HEK293T (cell line): ENCODE data around the gene LRP11.
"Not testable (repeated sequence)": the region's sequence is repeated elsewhere in the genome, so short reads cannot be mapped to it uniquely, and the experiment has no call there.

Experiments
- CTCF ChIA-PET: fragments of 350-600 bp; formaldehyde crosslinking; extraction: SDS; loops from one replicate; lab custom pipeline; 2021; ENCODE audit warnings: antibody characterized with exemption, inconsistent platforms; lab: Yijun Ruan, JAX
- POLR2A ChIA-PET: fragments of 350-600 bp; formaldehyde crosslinking; extraction: SDS; loops from one replicate; lab custom pipeline; 2020; ENCODE audit warnings: antibody characterized with exemption, inconsistent platforms; lab: Yijun Ruan, JAX
- DNase-seq: peaks from one replicate; pipeline ENCODE4 v3.0.0; 2012; ENCODE audit warnings: mixed read lengths; ENCODE audit errors: extremely low spot score
- ARNT ChIP-seq: fragments of 450-650 bp; IDR thresholded peaks from 2 replicates; pipeline ENCODE4 v1.6.1; 2017; ENCODE audit warnings: mild to moderate bottlenecking
- BHLHE40 ChIP-seq: fragments of 450-650 bp; IDR thresholded peaks from 2 replicates; pipeline ENCODE4 v1.6.1; 2016; ENCODE audit warnings: mild to moderate bottlenecking, moderate library complexity, borderline replicate concordance
- CTBP1 ChIP-seq: fragments of 450-650 bp; IDR thresholded peaks from 2 replicates; pipeline ENCODE4 v1.6.1; 2016; ENCODE audit warnings: borderline replicate concordance
- ELF4 ChIP-seq: fragments of 450-650 bp; IDR thresholded peaks from 2 replicates; pipeline ENCODE4 v1.6.1; 2017; ENCODE audit warnings: antibody characterized with exemption
- FOXA1 ChIP-seq: fragments of 450-650 bp; IDR thresholded peaks from 2 replicates; pipeline ENCODE4 v1.6.1; 2016; ENCODE audit warnings: mild to moderate bottlenecking
- FOXK2 ChIP-seq: fragments of 450-650 bp; IDR thresholded peaks from 2 replicates; pipeline ENCODE4 v1.6.1; 2016; ENCODE audit warnings: mild to moderate bottlenecking
- FOXM1 ChIP-seq: fragments of 450-650 bp; IDR thresholded peaks from 2 replicates; pipeline ENCODE4 v1.6.1; 2017; ENCODE audit warnings: mild to moderate bottlenecking, borderline replicate concordance
- HDGF ChIP-seq: fragments of 450-650 bp; IDR thresholded peaks from 2 replicates; pipeline ENCODE4 v1.6.1; 2017; ENCODE audit warnings: antibody characterized with exemption, borderline replicate concordance
- L3MBTL2 ChIP-seq: fragments of 450-650 bp; conservative IDR thresholded peaks from 2 replicates; pipeline ENCODE4 v1.6.1; 2016; ENCODE audit warnings: mild to moderate bottlenecking
- LEF1 ChIP-seq: fragments of 450-650 bp; IDR thresholded peaks from 2 replicates; pipeline ENCODE4 v1.6.1; 2017; ENCODE audit warnings: mild to moderate bottlenecking, borderline replicate concordance
- NFRKB ChIP-seq: fragments of 450-650 bp; IDR thresholded peaks from 2 replicates; pipeline ENCODE4 v1.6.1; 2016; ENCODE audit warnings: mild to moderate bottlenecking, moderate library complexity
- SP1 ChIP-seq: fragments of 450-650 bp; IDR thresholded peaks from 2 replicates; pipeline ENCODE4 v1.6.1; 2017
- TARDBP ChIP-seq: fragments of 450-650 bp; IDR thresholded peaks from 2 replicates; pipeline ENCODE4 v1.6.1; 2016
- ZNF384 ChIP-seq: fragments of 450-650 bp; IDR thresholded peaks from 2 replicates; pipeline ENCODE4 v1.6.1; 2016
- TF ChIP-seq, protein P1 (sequence below): fragments of 450-650 bp; IDR thresholded peaks from 2 replicates; pipeline ENCODE4 v1.6.1; 2016

Gene LRP11

DNA sequence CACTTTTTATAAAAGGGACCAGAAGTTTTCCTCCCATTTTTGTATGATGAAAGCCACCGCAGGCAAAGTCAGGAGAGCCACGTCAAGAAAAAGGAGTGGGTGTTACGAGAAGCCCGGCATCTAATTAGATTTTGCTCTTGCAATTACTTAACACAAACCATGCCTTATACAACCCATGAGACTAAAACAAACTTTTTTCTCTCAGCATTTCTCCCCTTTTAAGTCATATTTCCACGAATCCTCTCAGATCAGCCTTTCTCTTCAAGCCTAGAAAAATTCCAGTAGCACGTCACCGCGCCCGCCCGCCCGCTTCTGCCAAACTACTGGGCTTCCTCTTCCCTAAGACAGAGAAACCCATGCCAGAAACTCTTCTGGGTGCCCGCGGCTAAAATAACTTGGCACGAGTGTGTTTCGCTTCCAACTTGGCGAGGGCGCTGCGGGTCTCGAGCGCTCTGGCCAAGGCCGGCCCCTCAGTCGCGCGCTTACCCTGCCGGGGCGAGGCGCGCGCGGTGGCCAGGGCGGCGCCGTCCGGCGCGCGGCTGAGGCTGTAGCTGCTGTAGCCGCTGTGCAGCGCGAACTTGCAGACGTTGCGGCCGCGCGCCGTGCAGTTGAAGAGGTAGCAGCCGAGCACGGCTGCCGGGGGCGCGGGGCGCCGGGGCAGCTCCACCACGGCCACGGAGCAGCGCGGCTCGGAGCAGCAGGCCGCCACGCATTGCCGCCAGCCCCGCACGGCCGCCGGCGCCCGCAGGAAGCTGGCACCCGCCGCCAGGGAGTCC is 1.0 kb downstream of the LRP11 start:
- DNase-seq: peak; percentile 64

DNA sequence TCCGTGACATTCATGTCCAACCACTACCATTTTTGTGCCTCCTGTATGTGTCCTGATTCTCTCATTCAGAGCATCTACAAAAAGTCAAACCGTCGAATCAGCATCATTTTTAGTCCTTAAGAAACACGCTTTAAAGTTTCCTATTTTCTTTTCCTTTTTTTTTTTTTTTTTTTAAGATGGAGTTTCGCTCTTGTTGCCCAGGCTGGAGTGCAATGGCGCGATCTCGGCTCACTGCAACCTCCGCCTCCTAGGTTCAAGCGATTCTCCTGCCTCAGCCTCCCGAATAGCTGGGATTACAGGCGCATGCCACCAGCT is 1.8 kb downstream of the LRP11 start:
- POLR2A ChIA-PET: interaction anchor here (1.2 kb wide), 2 partner anchors 15 to 16 kb away, joined by 3 read pairs; no protein-coding TSS in a partner anchor
- not testable (repeated sequence) for DNase-seq
- CTCF ChIA-PET: interaction anchor here (1.0 to 1.4 kb wide), 4 partner anchors 9 to 52 kb away, joined by 3 to 4 read pairs (median 3); no protein-coding TSS in a partner anchor

More for the DNA sequence above, 1.0 kb downstream of the LRP11 start:
- TF ChIP-seq BHLHE40: no peak
- no peak for TF ChIP-seq L3MBTL2
- 0 out of 2 replicates have a peak, but pooled peaks have one; percentile 26 for TF ChIP-seq LEF1
- TF ChIP-seq ZNF384: no peak
- TF ChIP-seq ELF4: no peak
- TF ChIP-seq SP1: no peak
- TF ChIP-seq FOXA1: no peak
- CTCF ChIA-PET: interaction anchor here (0.8 to 1.1 kb wide), 2 partner anchors 22 to 35 kb away, joined by 3 to 5 read pairs; no protein-coding TSS in a partner anchor
- POLR2A ChIA-PET: interaction anchor here (1.2 to 1.6 kb wide), 4 partner anchors 8 to 27 kb away, joined by 3 to 7 read pairs (median 4); no protein-coding TSS in a partner anchor

DNA sequence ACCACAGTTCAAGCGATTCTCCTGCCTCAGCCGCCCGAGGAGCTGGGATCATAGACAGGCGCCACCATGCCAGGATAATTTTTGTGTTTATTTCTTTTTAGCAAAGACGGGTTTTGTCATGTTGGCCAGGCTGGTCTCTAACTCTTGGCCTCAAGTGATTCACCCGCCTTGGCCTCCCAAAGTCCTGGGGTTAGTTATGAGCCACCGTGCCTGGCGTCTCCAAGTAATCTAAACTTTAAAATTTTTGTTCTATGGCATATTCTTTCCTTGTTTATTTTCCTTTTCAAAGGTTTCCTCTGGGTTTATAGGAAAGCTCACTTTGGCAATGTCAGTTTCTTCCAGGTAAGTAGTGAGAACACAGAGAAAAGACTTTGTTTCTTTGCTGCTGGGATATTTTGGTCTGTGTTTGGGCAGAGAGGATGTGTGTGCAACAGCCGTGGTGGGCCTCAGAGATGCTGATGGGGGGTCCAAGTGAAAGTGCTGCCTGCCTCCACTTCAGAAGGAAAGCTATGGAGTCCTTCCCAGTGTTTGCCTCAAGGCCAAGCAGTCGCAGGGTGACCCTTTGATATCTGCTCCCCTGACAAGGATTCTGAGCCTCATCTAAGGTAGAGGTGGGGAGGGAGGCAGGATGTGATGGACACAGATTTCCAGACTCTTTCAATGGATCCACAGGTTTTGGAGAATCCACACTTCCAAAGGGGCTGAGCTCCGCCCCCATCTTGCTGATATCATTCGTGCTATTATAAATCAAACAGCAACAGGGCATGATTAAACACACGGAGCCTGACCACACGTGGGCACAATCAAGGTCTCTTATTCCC is 2.3 kb downstream of the LRP11 start:
- CTCF ChIA-PET: interaction anchor here (1.0 to 1.4 kb wide), 4 partner anchors 9 to 52 kb away, joined by 3 to 4 read pairs (median 3); no protein-coding TSS in a partner anchor
- TF ChIP-seq, protein P1, sequence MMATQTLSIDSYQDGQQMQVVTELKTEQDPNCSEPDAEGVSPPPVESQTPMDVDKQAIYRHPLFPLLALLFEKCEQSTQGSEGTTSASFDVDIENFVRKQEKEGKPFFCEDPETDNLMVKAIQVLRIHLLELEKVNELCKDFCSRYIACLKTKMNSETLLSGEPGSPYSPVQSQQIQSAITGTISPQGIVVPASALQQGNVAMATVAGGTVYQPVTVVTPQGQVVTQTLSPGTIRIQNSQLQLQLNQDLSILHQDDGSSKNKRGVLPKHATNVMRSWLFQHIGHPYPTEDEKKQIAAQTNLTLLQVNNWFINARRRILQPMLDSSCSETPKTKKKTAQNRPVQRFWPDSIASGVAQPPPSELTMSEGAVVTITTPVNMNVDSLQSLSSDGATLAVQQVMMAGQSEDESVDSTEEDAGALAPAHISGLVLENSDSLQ: peak; percentile 71
- TF ChIP-seq BHLHE40: no peak
- POLR2A ChIA-PET: interaction anchor here (1.2 kb wide), 1 partner anchor 14 kb away, joined by 3 read pairs; no protein-coding TSS in a partner anchor
- no peak for DNase-seq

DNA sequence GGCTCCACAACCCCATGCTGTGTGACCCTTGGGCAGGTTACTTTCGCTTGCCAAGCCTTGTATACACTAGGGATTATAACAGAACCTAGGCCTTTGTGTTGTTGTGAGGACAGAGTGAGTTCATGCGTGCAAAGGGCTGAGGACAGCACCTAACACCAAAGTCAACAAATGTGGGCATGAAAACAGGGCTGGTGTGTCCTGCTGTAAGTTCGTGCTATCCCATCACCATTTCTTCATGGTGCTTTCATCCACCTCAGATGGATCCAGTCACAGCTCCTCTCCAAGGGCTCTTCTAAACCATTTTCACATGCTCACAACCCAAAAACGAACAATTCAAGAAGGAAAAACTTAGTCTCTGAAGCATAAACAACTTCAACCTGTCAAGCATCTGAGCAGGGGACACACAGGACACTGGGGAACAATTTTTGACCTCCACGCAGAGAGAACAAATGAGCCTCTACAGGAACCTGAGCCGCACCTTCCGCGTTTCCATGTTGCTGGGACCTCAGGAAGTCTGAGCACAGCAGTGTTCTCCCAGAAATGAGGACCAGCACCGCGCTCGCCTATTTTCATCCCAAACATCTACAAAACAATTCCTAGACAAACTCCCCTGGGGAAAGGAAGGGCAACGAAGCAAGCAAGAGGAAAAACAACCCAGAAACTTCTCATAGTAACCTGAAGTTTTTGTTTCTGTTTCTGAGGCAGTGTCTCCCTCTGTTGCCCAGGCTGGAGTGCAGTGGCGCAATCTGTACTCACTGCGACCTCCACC is 3.1 kb downstream of the LRP11 start:
- ChIA-PET CTCF (interaction anchor here (0.6 to 1.4 kb wide), 3 partner anchors 14 to 21 kb away, joined by 4 to 7 read pairs (median 4); no protein-coding TSS in a partner anchor), POLR2A (interaction anchor here (0.7 kb wide), 1 partner anchor 112 kb away, joined by 5 read pairs; the partner anchor contains the start of gene PCMT1)
- DNase-seq: no peak
- no peak for TF ChIP-seq FOXM1
- TF ChIP-seq BHLHE40: no peak
- no peak for TF ChIP-seq ZNF384
- no peak for TF ChIP-seq NFRKB
- TF ChIP-seq CTBP1: no peak
- no peak for TF ChIP-seq ELF4
- no peak for TF ChIP-seq ARNT

DNA sequence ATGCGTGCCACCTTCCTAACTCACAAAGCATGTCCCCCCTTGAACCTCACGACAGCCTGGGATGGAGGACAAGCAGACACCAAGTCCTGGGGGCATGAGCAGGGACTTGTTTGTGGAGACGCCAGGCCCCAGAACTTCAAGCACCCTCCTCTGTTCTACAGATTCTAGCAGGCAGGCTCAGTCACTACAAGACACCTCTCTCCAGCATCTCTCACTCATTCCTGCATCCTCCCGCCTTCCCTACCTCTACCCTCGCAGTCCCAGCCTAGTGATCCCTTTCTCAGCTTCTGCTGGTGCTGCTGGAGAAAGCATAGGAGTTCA is 3.7 kb downstream of the LRP11 start:
- POLR2A ChIA-PET: interaction anchor here (0.7 kb wide), 1 partner anchor 111 kb away, joined by 5 read pairs; the partner anchor contains the start of gene PCMT1
- DNase-seq: no peak
- CTCF ChIA-PET: interaction anchor here (0.6 to 1.0 kb wide), 2 partner anchors 13 to 15 kb away, joined by 4 to 7 read pairs; no protein-coding TSS in a partner anchor
- TF ChIP-seq TARDBP: no peak
- TF ChIP-seq ZNF384: no peak
- no peak for TF ChIP-seq ARNT
- TF ChIP-seq ELF4: no peak
- TF ChIP-seq FOXM1: no peak
- no peak for TF ChIP-seq FOXK2
- no peak for TF ChIP-seq L3MBTL2
- TF ChIP-seq, protein P1: no peak

DNA sequence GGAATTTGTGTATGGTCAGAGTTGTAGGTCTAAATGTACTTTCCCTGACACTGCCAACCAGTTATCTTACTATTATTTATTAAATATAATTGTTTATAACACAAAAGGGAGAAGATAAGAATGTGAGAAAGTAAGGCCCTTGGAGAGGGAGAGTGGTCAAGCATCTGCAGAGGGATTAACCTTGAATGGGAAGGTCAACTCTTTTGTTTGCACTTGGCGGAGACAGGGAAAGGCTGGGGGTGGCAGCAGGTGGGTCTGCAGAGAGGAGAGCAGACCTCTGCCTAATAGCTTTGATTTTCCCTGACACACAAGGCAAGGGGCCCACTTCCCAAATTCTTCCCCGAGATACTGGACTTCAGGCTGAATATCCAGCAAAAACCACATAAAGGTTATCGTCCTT is 4.2 kb downstream of the LRP11 start:
- DNase-seq: no peak
- ChIA-PET CTCF (interaction anchor here (1.0 to 1.1 kb wide), 2 partner anchors 12 to 13 kb away, joined by 3 to 7 read pairs; no protein-coding TSS in a partner anchor), POLR2A (no interaction called here)
- TF ChIP-seq ZNF384: no peak
- no peak for TF ChIP-seq FOXM1
- no peak for TF ChIP-seq HDGF
- TF ChIP-seq, protein P1: no peak
- TF ChIP-seq CTBP1: no peak
- no peak for TF ChIP-seq ELF4
- no peak for TF ChIP-seq LEF1
- TF ChIP-seq FOXA1: no peak
- TF ChIP-seq ARNT: no peak
- no peak for TF ChIP-seq FOXK2
